Measurements from ENCODE around the gene TRIM56.
"Not testable (repeated sequence)": the region's sequence is repeated elsewhere in the genome, so short reads cannot be mapped to it uniquely, and the experiment has no call there.

The TRIM56 gene

DNA sequence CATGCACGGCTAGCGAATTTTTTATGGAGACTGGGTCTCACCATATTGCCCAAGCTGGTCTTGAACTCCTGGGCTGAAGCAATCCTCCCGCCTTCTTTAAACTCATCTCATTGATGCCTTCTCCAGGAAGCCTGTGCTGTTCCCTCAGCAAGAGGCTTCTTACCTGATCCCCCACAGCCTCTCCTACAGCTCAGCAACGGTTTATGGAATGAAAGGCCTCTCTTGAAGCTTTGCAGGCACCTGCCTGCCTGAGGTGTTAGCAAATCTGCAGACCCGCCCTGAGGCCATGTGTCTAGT, 468 bp upstream of the TRIM56 start:
- TF ChIP-seq, protein P1, sequence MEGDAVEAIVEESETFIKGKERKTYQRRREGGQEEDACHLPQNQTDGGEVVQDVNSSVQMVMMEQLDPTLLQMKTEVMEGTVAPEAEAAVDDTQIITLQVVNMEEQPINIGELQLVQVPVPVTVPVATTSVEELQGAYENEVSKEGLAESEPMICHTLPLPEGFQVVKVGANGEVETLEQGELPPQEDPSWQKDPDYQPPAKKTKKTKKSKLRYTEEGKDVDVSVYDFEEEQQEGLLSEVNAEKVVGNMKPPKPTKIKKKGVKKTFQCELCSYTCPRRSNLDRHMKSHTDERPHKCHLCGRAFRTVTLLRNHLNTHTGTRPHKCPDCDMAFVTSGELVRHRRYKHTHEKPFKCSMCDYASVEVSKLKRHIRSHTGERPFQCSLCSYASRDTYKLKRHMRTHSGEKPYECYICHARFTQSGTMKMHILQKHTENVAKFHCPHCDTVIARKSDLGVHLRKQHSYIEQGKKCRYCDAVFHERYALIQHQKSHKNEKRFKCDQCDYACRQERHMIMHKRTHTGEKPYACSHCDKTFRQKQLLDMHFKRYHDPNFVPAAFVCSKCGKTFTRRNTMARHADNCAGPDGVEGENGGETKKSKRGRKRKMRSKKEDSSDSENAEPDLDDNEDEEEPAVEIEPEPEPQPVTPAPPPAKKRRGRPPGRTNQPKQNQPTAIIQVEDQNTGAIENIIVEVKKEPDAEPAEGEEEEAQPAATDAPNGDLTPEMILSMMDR (IDR thresholded peaks at IDR 0.05; ENCODE audit: low read depth, low read length): no peak
- no peak for DNase-seq (ENCODE audit: extremely low read depth, low read depth)

DNA sequence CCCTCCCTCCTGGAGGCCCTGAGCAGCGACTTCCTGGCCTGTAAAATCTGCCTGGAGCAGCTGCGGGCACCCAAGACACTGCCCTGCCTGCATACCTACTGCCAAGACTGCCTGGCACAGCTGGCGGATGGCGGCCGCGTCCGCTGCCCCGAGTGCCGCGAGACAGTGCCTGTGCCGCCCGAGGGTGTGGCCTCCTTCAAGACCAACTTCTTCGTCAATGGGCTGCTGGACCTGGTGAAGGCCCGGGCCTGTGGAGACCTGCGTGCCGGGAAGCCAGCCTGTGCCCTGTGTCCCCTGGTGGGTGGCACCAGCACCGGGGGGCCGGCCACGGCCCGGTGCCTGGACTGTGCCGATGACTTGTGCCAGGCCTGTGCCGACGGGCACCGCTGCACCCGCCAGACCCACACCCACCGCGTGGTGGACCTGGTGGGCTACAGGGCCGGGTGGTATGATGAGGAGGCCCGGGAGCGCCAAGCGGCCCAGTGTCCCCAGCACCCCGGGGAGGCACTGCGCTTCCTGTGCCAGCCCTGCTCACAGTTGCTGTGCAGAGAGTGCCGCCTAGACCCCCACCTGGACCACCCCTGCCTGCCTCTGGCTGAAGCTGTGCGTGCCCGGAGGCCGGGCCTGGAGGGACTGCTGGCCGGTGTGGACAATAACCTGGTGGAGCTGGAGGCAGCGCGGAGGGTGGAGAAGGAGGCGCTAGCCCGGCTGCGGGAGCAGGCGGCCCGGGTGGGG, 2.2 kb downstream of the TRIM56 start:
- TF ChIP-seq, protein P1 (IDR thresholded peaks at IDR 0.05; ENCODE audit: low read depth, low read length): no peak
- no peak for DNase-seq (ENCODE audit: extremely low read depth, low read depth)

DNA sequence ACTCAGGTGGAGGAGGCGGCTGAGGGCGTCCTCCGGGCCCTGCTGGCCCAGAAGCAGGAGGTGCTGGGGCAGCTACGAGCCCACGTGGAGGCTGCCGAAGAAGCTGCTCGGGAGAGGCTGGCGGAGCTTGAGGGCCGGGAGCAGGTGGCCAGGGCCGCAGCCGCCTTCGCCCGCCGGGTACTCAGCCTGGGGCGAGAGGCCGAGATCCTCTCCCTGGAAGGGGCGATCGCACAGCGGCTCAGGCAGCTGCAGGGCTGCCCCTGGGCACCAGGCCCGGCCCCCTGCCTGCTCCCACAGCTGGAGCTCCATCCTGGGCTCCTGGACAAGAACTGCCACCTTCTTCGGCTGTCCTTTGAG, 2.8 kb downstream of the TRIM56 start:
- no peak for DNase-seq (ENCODE audit: extremely low read depth, low read depth)
- TF ChIP-seq, protein P1 (IDR thresholded peaks at IDR 0.05; ENCODE audit: low read depth, low read length): no peak

DNA sequence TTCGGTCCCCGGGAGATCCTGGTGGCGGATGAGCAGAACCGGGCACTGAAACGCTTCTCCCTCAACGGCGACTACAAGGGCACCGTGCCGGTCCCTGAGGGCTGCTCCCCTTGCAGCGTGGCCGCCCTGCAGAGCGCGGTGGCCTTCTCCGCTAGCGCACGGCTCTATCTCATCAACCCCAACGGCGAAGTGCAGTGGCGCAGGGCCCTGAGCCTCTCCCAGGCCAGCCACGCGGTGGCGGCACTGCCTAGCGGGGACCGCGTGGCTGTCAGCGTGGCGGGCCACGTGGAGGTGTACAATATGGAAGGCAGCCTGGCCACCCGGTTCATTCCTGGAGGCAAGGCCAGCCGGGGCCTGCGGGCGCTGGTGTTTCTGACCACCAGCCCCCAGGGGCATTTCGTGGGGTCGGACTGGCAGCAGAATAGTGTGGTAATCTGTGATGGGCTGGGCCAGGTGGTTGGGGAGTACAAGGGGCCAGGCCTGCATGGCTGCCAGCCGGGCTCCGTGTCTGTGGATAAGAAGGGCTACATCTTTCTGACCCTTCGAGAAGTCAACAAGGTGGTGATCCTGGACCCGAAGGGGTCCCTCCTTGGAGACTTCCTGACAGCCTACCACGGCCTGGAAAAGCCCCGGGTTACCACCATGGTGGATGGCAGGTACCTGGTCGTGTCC, 3.7 kb downstream of the TRIM56 start:
- no peak for DNase-seq (ENCODE audit: extremely low read depth, low read depth)

DNA sequence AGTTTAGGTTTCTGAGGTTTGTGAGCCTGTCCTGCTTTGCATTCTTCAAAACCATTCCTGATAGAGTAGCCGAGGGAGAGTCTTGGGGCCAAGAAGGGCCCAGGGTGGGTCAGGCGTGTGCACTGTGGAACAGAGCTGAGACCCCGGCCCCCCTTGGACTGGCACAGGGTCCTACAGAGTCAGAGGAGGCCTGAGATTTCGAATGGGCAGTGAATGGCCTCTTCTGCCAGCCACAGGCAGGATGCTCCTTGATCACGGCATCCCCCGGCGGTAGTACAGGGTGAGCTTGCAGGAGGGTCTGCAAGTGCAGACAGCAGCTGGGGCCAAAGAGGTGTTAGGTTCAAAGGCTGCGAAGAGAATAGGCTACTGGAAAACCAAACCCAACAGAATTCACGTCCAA, 4.6 kb downstream of the TRIM56 start:
- TF ChIP-seq, protein P1 (IDR thresholded peaks at IDR 0.05; ENCODE audit: low read depth, low read length): no peak
- DNase-seq (ENCODE audit: extremely low read depth, low read depth): no peak

More for the DNA sequence above, 3.7 kb downstream of the TRIM56 start:
- TF ChIP-seq, protein P1 (IDR thresholded peaks at IDR 0.05; ENCODE audit: low read depth, low read length): no peak

DNA sequence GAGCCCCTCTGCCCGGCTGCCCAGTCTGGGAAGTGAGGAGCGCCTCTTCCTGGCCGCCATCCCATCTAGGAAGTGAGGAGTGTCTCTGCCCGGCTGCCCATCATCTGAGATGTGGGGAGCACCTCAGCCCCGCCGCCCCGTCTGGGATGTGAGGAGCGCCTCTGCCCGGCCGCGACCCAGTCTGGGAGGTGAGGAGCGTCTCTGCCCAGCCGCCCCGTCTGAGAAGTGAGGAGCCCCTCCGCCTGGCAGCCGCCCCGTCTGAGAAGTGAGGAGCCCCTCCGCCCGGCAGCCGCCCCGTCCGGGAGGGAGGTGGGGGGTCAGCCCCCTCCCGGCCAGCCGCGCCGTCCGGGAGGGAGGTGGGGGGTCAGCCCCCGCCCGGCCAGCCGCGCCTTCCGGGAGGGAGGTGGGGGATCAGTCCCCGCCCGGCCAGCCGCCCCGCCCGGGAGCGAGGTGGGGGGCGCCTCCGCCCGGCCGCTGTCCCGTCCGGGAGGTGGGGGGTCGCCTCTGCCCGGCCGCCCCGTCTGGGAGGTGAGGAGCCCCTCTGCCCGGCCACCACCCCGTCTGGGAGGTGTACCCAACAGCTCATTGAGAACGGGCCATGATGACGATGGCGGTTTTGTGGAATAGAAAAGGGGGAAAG, 7.1 kb downstream of the TRIM56 start:
- not testable (repeated sequence) for DNase-seq (ENCODE audit: extremely low read depth, low read depth)

DNA sequence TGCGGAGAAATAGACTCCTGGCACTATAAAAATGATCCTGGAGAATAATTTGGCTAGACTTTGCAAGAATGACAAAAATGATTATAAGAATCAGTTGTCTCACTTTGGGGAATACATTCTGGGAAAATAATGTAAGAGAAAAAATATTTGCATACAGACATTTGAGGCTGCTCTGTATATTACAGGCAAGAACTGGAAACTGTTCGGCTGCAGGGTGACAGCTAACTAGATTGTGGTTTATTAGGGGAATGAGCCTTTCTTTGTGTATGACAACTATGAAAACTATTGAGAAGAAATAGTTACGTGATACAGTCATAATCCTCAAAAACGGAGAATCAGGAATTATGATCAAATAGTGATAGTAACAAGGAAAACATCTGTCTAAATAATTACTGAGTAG, 8.6 kb downstream of the TRIM56 start:
- DNase-seq (ENCODE audit: extremely low read depth, low read depth): no peak
- TF ChIP-seq, protein P1 (IDR thresholded peaks at IDR 0.05; ENCODE audit: low read depth, low read length): no peak

Data from AG09319 (cell line).